Inferior parietal cortex (tissue), 1 donor: ENCODE measurements around the gene SPRY2.
A peak's percentile ranks its signal among the peaks of the same experiment; 100 is the strongest.
"Not testable (repeated sequence)": the region's sequence is repeated elsewhere in the genome, so short reads cannot be mapped to it uniquely, and the experiment has no call there.

ENCODE experiments used
- DNase-seq: peaks from one replicate; pipeline ENCODE4 v3.0.0-alpha.2; 2016; ENCODE audit errors: extremely low spot score

The SPRY2 gene

DNA sequence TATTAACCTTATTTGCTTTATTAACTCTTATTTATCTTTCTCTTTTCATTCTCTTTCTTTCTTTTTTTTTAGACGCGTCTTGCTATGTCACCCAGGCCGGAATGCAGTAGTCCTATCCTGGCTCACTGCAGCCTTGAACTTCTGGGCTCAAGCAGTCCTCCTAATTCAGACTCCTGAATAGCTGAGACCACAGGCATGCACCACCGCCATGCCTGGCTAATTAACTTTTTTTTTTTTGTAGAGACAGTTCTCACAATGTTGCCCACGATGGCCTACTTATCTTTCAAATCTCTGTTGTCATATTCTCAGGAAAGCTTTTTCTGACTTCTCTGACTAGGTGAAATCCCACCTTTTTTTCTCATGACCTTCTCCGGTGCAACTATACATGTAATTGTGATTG is 7.8 kb upstream of the SPRY2 start:
- no peak for DNase-seq

DNA sequence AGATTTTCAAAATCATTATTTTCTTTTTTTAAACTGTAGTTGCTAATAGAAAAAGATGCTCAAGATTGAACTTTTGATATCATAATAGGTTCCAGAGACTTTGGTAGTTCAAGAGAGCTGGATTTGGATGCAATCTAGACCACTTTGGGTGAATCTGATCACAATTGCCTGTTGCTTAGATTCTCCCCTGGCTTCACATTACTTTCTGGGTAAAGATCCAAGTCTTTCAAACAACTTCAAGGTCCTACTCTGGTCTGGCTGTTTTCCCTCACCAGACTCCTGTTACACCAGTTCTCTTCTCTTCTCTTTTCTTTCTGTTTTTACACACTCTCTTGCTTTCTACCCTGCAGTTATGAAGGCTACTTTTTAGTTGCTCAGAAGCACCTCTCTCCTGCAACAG is 7.4 kb upstream of the SPRY2 start:
- DNase-seq: no peak

DNA sequence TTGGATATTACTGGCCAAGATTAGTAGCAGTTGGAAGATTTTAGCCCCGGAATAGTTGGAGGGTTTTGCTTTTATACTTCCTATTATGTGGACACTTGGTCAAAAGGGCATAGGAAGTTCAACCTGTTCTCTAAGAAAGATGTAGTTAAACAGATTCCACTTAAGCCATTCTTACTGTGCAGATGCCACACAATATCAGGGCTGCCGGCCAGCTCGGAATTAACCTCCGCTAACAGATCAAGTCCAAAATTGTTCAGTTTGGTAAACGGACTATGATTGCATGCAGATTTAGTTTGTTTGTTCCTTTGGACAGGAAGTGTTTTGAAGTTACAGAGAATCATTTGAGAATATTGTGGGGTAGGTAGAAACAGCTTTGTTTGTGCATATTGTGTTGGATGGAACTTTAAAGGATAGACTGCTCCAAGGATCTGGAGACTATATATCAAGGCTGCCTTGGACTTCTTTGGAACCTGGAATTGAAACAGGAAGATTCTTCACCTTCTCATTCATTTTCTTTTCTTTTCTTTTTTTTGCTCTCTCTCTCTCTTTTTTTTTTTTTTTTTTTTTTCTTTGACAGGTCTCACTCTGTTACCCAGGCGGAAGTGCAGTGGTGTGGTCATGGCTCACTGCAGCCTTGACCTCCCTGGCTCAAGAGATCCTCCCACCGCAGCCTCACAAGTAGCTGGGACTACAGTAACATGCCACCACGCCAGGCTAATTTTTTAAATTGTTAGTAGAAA is 5.0 kb upstream of the SPRY2 start:
- DNase-seq: no peak

GRCh38 chr13:80344032-80344431 is 3.1 kb upstream of the SPRY2 start:
- DNase-seq: not testable (repeated sequence)

- DNase-seq: peak; percentile 90
Measured at GRCh38 chr13:80342471-80343371, 1.8 kb upstream of the SPRY2 start.

- DNase-seq: peak; percentile 47
Measured at GRCh38 chr13:80341756-80342370, 937 bp upstream of the SPRY2 start.

DNA sequence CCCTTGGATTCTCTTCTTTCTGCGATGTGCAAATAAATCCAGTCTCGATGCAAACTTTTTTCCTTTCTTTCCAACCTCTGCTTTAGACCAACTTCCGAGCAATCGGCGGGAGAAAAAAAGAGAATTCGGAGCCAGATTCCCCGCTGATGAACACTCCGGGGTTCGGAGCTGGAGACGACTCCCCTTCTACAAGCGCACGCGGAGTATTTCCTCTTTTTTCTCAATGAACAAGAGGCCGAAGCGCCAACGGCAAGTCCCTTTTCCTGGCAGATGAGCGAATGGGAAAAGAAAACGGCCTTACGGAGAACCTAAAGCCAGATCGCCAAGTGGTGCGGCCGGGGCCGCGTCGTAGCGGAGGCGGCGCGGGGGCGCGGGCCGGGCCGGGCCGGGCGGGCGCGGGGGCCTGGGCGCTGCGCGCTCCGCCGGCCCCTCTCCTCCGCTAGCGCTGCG is 250 bp downstream of the SPRY2 start:
- peak; percentile 75 for DNase-seq

DNA sequence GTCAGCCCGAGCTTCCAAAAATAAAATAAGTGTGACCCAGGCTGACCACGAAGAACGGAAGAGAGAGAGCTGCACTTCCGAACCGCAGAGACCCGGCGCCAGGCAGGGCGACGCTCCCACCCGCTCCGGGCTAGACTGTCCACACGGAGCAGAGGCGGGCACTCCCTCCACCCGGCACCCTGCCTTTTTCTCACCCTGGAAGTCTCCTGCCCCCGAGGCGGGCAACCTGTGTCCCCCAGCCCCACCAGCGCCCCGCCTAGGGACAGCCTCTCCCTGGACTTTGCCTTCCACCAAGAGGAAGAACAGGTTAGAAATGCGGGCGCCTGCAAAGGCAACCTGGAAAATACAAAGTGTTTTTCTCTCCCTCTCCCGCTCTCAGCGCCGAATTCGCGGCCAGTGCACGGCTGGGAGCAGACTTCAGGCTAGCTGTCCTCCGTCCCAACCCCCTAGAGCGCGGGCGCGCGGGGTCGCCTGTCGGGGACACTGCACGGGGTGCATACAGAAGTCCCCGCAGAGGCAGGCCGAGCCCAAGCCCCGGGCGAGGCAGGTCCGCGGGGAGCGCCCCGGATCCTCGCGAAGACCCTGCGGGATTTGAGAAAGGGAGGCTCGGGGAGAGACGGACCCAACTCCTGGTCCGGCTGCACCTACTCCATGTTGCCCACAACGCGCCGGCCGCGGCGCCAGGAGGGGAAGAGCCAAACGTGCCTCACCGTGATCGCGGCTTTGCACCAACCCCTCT is 845 bp downstream of the SPRY2 start:
- DNase-seq: no peak

DNA sequence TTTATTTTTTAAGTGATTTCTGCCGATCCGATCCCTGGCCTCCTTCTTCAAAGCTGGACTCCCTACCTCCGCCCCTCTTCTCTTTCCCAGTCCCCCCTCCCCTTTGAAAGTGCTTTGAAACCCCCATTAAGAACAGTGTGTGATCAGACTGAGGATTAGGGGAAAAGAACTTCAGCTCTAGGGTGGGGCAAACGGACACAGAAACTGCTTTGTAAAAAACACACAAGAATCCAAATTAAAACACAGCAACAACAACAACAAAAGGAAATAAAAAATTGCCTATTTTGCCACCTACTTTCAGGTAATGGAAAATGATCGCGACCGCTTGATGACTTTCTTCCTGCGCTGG is 1.4 kb downstream of the SPRY2 start:
- no peak for DNase-seq

- peak; percentile 53 for DNase-seq
Measured at GRCh38 chr13:80338781-80339562, 2.0 kb downstream of the SPRY2 start.

- peak; percentile 47 for DNase-seq
Measured at GRCh38 chr13:80337288-80338081, 3.4 kb downstream of the SPRY2 start.

DNA sequence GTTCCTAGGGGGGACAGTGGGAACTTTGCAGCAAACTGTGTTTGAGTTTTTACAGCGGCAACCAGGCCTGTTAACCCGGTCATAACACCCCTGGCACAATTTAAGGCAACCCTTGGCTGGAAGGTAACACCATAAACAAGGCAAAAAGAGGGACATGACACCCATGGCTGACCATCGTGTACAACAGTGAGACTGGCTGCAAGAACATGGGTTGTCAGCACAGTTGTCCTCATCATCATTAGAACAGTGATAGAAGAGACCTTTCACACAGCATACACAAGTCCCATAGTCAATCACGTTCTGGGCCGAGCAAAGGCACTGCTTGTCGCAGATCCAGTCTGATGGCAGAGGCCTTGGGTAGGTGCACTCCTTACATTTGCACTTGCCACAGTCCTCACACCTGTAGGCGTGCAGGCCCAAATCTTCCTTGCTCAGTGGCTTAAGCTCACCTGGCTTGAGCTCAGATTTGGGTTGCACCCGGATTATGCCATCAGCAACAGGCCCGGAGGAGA is 4.1 kb downstream of the SPRY2 start:
- no peak for DNase-seq

GRCh38 chr13:80336370-80336769 is 4.6 kb downstream of the SPRY2 start:
- no peak for DNase-seq

GRCh38 chr13:80334597-80335260 is 6.2 kb downstream of the SPRY2 start:
- no peak for DNase-seq

DNA sequence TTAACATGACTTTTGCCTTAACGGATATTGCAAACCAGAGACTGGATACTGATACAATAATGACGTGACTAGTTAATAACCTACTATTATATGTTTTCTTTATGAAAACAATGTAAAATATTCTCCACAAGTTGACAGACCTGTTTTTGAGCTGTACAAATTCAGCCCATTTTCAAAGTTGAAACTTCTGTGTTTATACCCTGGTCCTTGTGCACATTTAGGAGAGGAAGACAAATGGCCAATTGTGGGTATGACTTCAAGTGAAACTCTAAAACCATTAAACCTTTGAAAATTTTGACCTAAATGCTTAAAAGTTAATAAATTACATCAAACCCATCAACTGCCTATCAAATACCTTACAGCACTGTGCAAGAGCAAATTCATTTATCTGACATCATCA is 8.9 kb downstream of the SPRY2 start:
- no peak for DNase-seq

- no peak for DNase-seq
Measured at GRCh38 chr13:80329250-80329649, 11.7 kb downstream of the SPRY2 start.

GRCh38 chr13:80319004-80319403 is 21.9 kb downstream of the SPRY2 start:
- DNase-seq: no peak

- DNase-seq: no peak
Measured at GRCh38 chr13:80314711-80315653, 25.9 kb downstream of the SPRY2 start.
